ENCODE data around the gene RTP5. TPM values are rescaled to one million over a fixed set of nuclear protein-coding genes. Genes with fewer than 3 reads are reported as not detected.

Gene RTP5
- total and polyA plus RNA-seq, 2 of the 8 experiments (the other 6 are each of a cell fraction or from before 2014, with no cell fraction given), result not detected

GRCh38 chr2:241909769-241910168 lies 40.2 kb downstream of the RTP5 start:
- Histone ChIP-seq H3K23ac (ENCODE audit: insufficient read length) (no peak overlapping the region), H2BK15ac (ENCODE audit: low read length) (no peak overlapping the region), H3K36me3 (ENCODE audit: control insufficient read depth in 2 of 4, insufficient read depth in 4 of 4, low read length in 3 of 4) (no peaks in the 10 kb centered on the region), H3K4me2 (ENCODE audit: insufficient read depth in 1 of 2, low read depth in 2 of 2, low read length in 2 of 2) (no peak overlapping the region), H3K18ac (ENCODE audit: extremely low read depth, low read length) (no peak overlapping the region), H3K79me2 (ENCODE audit: control insufficient read depth in 1 of 2, insufficient read depth in 2 of 2, low read length in 2 of 2) (no peaks in the 10 kb centered on the region), H2AFZ (ENCODE audit: low read length) (no peak overlapping the region), H4K5ac (ENCODE audit: insufficient read length, low read depth, low read length) (no peak overlapping the region), H3K9ac (replicated peaks in 1 of 4; ENCODE audit: extremely low read depth in 1 of 4, low read depth in 3 of 4, low read length in 3 of 4) (no peak overlapping the region), H3K4me3 (ENCODE audit: extremely low read depth in 1 of 4, insufficient read depth in 2 of 4, low read depth in 3 of 4, low read length in 4 of 4) (no peak overlapping the region), H4K91ac (replicated peaks; ENCODE audit: insufficient read length, low read length) (no peak overlapping the region), H3K23me2 (ENCODE audit: low read depth, low read length) (peaks cover 4% of the 10 kb centered on the region; the same call in 1 of the 2 replicates), H3K56ac (replicated peaks; ENCODE audit: insufficient read length, low read depth, low read length) (no peak overlapping the region), H4K8ac (ENCODE audit: extremely low read depth, insufficient read depth, low read length) (no peak overlapping the region), H3K4me1 (replicated peaks in 1 of 4; ENCODE audit: control insufficient read depth in 3 of 4, insufficient read depth in 4 of 4, low read length in 3 of 4) (peaks cover 0 to 6% (median 5%) of the 10 kb centered on the region in 4 experiments; a peak in 3 of 7 replicates), H2BK20ac (ENCODE audit: low read length) (no peak overlapping the region), H3K27ac (ENCODE audit: low read depth, low read length) (no peak overlapping the region), H2AK5ac (ENCODE audit: low read depth, low read length) (no peak overlapping the region), H4K20me1 (replicated peaks in 1 of 2; ENCODE audit: control insufficient read depth in 1 of 2, insufficient read depth in 2 of 2, low read length in 2 of 2) (peaks cover 0 to 3% of the 10 kb centered on the region in 2 experiments), H3K9me3 (ENCODE audit: insufficient read depth in 2 of 2, low read depth in 1 of 2, low read length in 1 of 2) (peaks cover 0 to 4% of the 10 kb centered on the region in 2 experiments; a peak in 1 of 4 replicates), H3K27me3 (replicated peaks in 1 of 4; ENCODE audit: control insufficient read depth in 3 of 4, extremely low read depth in 1 of 4, insufficient read depth in 3 of 4, low read length in 3 of 4) (no peaks in the 10 kb centered on the region), H2BK120ac (replicated peaks; ENCODE audit: low read depth, low read length) (no peak overlapping the region), H2BK12ac (ENCODE audit: low read depth, low read length) (no peak overlapping the region), H3K4ac (replicated peaks; ENCODE audit: insufficient read length, low read depth, low read length) (no peak overlapping the region), H2BK5ac (ENCODE audit: low read depth, low read length) (no peak overlapping the region), H3K14ac (ENCODE audit: insufficient read length) (no peak overlapping the region), H3K79me1 (ENCODE audit: low read depth, low read length) (no peaks in the 10 kb centered on the region)
- 87% methylated on average over 12 of the region's 12 CpGs; no CpG with 5 or more reads in 1 of the 2 experiments for WGBS, 2 experiments (ENCODE audit: extremely low coverage in 1 of 2, insufficient coverage in 1 of 2, insufficient read length in 1 of 2, insufficient replicate concordance in 2 of 2, low coverage in 1 of 2, low lambda C conversion rate in 2 of 2, missing lambda C conversion rate in 1 of 2)
- DNase-seq (ENCODE audit: low read depth in 1 of 2, low spot score in 2 of 2), result peak in 1 of 2 experiments; percentile 31
- FAIRE-seq, result no peak
- ChIA-PET POLR2A (ENCODE audit: partially characterized antibody) (no interaction called here), CTCF (ENCODE audit: partially characterized antibody) (interaction anchor here (0.8 kb wide), 1 partner anchor 17 kb away, joined by 3 read pairs; no protein-coding TSS in a partner anchor)
- no peak for TF ChIP-seq SP2 (IDR thresholded peaks at IDR 0.05; ENCODE audit: low read length)
- no peak for TF ChIP-seq RXRA (IDR thresholded peaks at IDR 0.05; ENCODE audit: insufficient read depth, low read depth, low read length)
- TF ChIP-seq BCL11A (IDR thresholded peaks at IDR 0.05; ENCODE audit: low read depth in 2 of 2, low read length in 2 of 2), result no peak
- TF ChIP-seq HDAC6 (IDR thresholded peaks at IDR 0.05; ENCODE audit: low read depth, low read length), result no peak
- no peak for TF ChIP-seq CHD1 (IDR thresholded peaks at IDR 0.05; ENCODE audit: low read depth, low read length)
- no peak for TF ChIP-seq HDAC2 (IDR thresholded peaks at IDR 0.05; ENCODE audit: borderline replicate concordance in 1 of 2, low read depth in 2 of 2, low read length in 2 of 2)
- no peak for TF ChIP-seq SIN3A (conservative IDR thresholded peaks at IDR 0.05 in 1 of 2, IDR thresholded peaks at IDR 0.05 in 1 of 2; ENCODE audit: low read depth in 1 of 2, low read length in 2 of 2)
- TF ChIP-seq KDM1A (IDR thresholded peaks at IDR 0.05; ENCODE audit: borderline replicate concordance, low read length), result no peak
- TF ChIP-seq SAP30 (IDR thresholded peaks at IDR 0.05; ENCODE audit: insufficient read depth, insufficient replicate concordance, low read length), result no peak
- no peak for TF ChIP-seq ASH2L (IDR thresholded peaks at IDR 0.05; ENCODE audit: low read length)
- TF ChIP-seq POLR2AphosphoS5 (IDR thresholded peaks at IDR 0.05; ENCODE audit: low read depth, low read length), result no peak
